ENCODE results near the gene ABCC6.

DNA sequence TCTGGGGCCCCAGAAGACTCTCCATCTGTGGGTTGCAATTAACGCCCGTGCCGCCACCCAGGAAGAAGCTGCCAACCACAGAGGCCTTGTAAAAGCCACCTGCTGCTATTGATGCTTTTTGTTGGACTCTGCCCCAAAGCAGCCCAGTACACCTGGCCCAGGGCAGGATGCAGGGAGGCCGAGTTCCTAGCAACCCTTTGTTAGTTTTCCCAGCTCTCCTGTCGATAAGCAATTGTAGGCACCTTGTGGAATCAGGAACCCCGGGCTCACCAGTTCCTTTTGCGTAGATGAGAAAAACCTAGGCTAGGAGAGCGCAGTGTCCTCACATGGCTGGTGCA lies 103.3 kb downstream of the ABCC6 start:
- TF ChIP-seq, protein P1, sequence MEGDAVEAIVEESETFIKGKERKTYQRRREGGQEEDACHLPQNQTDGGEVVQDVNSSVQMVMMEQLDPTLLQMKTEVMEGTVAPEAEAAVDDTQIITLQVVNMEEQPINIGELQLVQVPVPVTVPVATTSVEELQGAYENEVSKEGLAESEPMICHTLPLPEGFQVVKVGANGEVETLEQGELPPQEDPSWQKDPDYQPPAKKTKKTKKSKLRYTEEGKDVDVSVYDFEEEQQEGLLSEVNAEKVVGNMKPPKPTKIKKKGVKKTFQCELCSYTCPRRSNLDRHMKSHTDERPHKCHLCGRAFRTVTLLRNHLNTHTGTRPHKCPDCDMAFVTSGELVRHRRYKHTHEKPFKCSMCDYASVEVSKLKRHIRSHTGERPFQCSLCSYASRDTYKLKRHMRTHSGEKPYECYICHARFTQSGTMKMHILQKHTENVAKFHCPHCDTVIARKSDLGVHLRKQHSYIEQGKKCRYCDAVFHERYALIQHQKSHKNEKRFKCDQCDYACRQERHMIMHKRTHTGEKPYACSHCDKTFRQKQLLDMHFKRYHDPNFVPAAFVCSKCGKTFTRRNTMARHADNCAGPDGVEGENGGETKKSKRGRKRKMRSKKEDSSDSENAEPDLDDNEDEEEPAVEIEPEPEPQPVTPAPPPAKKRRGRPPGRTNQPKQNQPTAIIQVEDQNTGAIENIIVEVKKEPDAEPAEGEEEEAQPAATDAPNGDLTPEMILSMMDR (IDR thresholded peaks at IDR 0.05) = no peak
- TF ChIP-seq POLR2A (IDR thresholded peaks at IDR 0.05) = no peak
